Stimulated activated CD4-positive, alpha-beta T cell treated with anti-CD3 and anti-CD28 coated beads, Interleukin-15, amount 100 ng/mL, for 1 hour (primary cell): ENCODE results near the gene CTBP2.
"Not testable (repeated sequence)": the region's sequence is repeated elsewhere in the genome, so short reads cannot be mapped to it uniquely, and the experiment has no call there.

Source experiments
- DNase-seq, 2 donors: peaks; one replicate each; pipeline ENCODE4 v3.0.0-alpha.2; 2020; ENCODE audit warnings: low read depth in 1 of 2, low spot score in 1 of 2

Gene CTBP2

GRCh38 chr10:125089469-125089868, 70.9 kb downstream of the CTBP2 start:
- no peak for DNase-seq

- no peak for DNase-seq
Measured at GRCh38 chr10:125087897-125088215, 72.5 kb downstream of the CTBP2 start.

GRCh38 chr10:125087191-125087896, 73.0 kb downstream of the CTBP2 start:
- no peak for DNase-seq

GRCh38 chr10:125086691-125087090, 73.7 kb downstream of the CTBP2 start:
- no peak for DNase-seq

- DNase-seq = no peak
Measured at GRCh38 chr10:125085258-125086054, 74.9 kb downstream of the CTBP2 start.

GRCh38 chr10:125084614-125085257, 75.6 kb downstream of the CTBP2 start:
- no peak for DNase-seq

GRCh38 chr10:125084191-125084613, 76.2 kb downstream of the CTBP2 start:
- DNase-seq = no peak

- no peak for DNase-seq
Measured at GRCh38 chr10:125083576-125083920, 76.8 kb downstream of the CTBP2 start.

GRCh38 chr10:125082881-125083575, 77.3 kb downstream of the CTBP2 start:
- DNase-seq = no peak

GRCh38 chr10:125082471-125082870, 77.9 kb downstream of the CTBP2 start:
- DNase-seq = not testable (repeated sequence)

- DNase-seq = no peak
Measured at GRCh38 chr10:125081931-125082330, 78.4 kb downstream of the CTBP2 start.

GRCh38 chr10:125080984-125081383, 79.4 kb downstream of the CTBP2 start:
- DNase-seq = no peak

GRCh38 chr10:125080296-125080695, 80.1 kb downstream of the CTBP2 start:
- DNase-seq = no peak

- no peak for DNase-seq
Measured at GRCh38 chr10:125079091-125079600, 81.2 kb downstream of the CTBP2 start.

GRCh38 chr10:125076891-125077541, 83.3 kb downstream of the CTBP2 start:
- no peak for DNase-seq

GRCh38 chr10:125076121-125076825, 84.1 kb downstream of the CTBP2 start:
- DNase-seq = no peak

- DNase-seq = no peak
Measured at GRCh38 chr10:125073996-125074395, 86.4 kb downstream of the CTBP2 start.

GRCh38 chr10:125072794-125073193, 87.6 kb downstream of the CTBP2 start:
- no peak for DNase-seq

- DNase-seq = no peak
Measured at GRCh38 chr10:125071008-125071407, 89.4 kb downstream of the CTBP2 start.

GRCh38 chr10:125068406-125068805, 92.0 kb downstream of the CTBP2 start:
- no peak for DNase-seq
